Astrocyte of the spinal cord (primary cell): ENCODE results near the gene FBL.

ENCODE experiments used
- DNase-seq: peaks from one replicate; pipeline ENCODE4 v3.0.0; 2011; ENCODE audit warnings: low read depth, low spot score
- H3K4me3 ChIP-seq: 2 replicates; pipeline ENCODE4 v1.5.1; 2011; ENCODE audit warnings: low read depth, mild to moderate bottlenecking, low read length, moderate library complexity
- in situ Hi-C: cut with HindIII; loops from 2 replicates; pipeline ENCODE4 v1.10.0; 2017; ENCODE audit warnings: low sequenced_read_pairs
- TF ChIP-seq, protein P1 (sequence below): IDR thresholded peaks from 2 replicates; pipeline ENCODE4 v1.5.1; 2012; ENCODE audit warnings: low read depth, mild to moderate bottlenecking, low read length, inconsistent platforms

The FBL gene

DNA sequence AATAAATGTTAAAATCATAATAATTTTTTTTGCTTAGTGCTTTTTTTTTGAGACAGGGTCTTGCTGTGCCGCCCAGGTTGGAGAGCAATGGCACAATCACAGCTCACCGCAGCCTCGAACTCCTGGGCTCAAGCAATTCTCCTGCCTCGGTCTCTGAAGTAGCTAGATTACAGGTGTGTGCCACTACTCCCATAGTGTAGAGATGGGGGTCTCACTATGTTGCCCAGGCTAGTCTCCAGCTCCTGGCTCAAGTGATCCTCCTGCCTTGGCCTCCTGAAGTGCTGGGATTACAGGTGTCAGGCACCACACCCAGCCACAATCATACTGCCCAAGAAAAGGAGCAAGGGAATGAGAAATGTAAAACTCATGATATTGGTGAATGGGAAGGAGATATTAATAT is 5.1 kb downstream of the FBL start:
- no peak overlapping the region for H3K4me3 ChIP-seq
- DNase-seq: no peak
- in situ Hi-C loops: no loop called here
- TF ChIP-seq, protein P1, sequence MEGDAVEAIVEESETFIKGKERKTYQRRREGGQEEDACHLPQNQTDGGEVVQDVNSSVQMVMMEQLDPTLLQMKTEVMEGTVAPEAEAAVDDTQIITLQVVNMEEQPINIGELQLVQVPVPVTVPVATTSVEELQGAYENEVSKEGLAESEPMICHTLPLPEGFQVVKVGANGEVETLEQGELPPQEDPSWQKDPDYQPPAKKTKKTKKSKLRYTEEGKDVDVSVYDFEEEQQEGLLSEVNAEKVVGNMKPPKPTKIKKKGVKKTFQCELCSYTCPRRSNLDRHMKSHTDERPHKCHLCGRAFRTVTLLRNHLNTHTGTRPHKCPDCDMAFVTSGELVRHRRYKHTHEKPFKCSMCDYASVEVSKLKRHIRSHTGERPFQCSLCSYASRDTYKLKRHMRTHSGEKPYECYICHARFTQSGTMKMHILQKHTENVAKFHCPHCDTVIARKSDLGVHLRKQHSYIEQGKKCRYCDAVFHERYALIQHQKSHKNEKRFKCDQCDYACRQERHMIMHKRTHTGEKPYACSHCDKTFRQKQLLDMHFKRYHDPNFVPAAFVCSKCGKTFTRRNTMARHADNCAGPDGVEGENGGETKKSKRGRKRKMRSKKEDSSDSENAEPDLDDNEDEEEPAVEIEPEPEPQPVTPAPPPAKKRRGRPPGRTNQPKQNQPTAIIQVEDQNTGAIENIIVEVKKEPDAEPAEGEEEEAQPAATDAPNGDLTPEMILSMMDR: no peak

DNA sequence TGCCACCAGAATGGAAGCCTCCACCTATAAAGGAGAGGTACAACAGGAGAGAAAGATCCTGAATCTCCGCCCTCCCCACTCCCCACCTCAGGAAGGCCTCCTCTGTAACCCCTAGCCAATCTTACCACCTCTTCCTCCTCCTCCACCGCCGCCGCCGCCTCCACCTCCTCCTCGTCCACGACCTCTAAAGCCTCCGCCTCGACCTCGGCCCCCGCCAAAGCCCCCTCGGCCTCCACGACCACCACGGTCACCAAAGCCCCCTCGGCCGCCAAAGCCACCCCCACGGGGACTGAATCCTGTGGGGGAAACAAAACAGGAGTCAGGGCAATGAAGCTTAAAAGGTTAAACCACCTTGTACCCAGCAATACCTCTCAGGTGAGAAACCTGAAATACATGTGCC is 5.7 kb downstream of the FBL start:
- no peak for DNase-seq
- H3K4me3 ChIP-seq: no peak overlapping the region
- in situ Hi-C loops: no loop called here
- TF ChIP-seq, protein P1: no peak

DNA sequence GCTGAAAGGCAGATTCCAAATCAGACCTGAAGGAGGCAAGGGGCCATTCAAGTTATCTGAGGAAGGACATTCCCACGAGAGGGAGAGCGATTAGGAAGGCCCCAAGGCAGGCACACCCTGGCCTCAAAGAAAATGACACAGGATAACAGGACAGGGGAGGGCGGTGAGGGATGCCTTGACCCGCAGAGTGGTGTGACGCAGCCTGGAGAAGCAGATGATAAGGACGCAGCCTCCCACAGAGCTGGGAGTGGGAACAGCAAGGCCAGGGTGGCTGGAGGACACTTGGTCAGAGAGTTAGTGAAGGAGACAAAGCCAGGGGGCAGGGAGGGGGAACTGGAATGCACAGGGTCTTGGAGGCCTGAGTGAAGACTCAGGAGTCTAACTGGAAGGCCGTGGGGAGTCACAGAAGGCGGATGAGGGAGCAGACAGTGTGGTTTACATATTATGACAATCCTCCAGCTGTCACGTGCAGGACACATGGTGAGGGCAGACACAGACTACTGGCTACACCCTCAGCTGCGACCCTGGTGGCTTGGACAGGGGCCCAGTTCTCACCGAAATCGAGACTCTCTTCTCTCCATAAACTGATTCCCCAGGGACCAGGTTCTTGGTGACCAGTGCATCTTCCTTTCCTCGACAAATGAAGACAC is 6.4 kb downstream of the FBL start:
- TF ChIP-seq, protein P1: no peak
- H3K4me3 ChIP-seq: no peak overlapping the region
- DNase-seq: no peak
- in situ Hi-C loops: no loop called here

DNA sequence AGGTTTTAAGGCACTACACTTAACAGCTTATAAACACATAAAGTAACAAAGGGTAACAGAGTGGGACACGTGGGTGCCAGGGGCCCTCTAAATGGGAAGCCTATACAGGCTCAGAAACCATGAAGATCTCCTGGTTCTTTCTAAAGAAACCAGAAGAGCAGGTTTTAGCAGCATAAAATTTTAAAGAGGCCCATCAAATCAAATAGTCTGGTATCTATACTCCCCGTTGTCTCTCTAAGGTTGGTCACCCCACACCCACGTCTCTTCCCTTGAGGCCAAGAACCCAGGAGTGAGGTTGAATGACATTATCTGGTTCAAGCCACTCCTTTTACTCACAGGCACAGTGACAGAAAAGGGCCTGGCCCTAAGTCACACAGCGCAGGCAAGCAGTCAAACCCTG is 7.6 kb downstream of the FBL start:
- DNase-seq: no peak
- no peak overlapping the region for H3K4me3 ChIP-seq
- TF ChIP-seq, protein P1: no peak
- in situ Hi-C loops: no loop called here

DNA sequence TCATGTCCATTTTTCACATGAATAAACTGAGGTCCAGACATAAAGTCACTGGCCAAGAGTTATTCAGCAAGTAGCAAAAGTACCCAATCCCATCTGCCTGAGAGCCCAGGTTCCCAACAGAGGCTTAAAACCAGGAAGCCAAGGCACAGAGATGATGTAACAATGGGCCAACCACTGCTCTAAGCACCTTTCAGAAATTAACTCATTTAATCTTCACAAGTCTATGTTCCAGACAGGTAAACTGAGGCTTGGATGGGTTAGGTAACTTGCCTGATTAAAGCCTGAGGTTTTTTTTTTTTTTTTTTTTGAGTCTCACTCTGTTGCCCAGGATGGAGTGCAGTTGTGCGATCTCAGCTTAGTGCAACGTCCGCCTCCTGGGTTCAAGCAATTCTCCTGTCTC is 8.2 kb downstream of the FBL start:
- in situ Hi-C loops: no loop called here
- H3K4me3 ChIP-seq: no peak overlapping the region
- no peak for DNase-seq
- TF ChIP-seq, protein P1: no peak

DNA sequence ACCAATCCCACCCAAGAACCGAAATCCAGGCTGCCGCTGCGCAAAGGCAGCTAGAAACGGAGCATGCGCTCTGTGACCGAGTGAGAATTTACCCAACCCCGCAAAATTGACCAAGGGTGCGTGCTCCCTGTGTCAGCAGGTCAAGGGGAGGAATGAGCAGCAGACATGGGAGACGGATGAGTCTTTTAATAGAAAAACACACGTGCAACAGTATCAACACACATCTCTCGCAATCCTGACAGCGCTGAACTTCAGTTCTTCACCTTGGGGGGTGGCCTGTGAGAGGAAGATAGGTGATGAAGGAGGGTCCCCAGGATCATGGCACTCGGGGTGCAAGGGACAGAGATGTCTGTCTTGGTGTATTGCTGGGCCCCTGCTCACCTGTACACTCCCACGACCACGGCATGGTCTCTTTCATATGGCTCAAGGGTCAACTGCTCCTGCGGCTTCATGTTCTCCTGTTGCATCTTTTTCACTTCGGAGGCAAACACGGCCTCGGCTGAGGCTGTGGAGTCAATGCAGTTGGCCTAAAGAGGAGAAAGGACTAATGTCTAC is 11.8 kb downstream of the FBL start:
- H3K4me3 ChIP-seq: peak overlapping the region; percentile 94
- in situ Hi-C loops: no loop called here
- TF ChIP-seq, protein P1: no peak
- no peak for DNase-seq
